Activated CD4-positive, alpha-beta T cell treated with anti-CD3 and anti-CD28 coated beads for 36 hours (primary cell): ENCODE measurements around the gene IFT57. TPM values are rescaled to one million over a fixed set of nuclear protein-coding genes. Genes with fewer than 3 reads are reported as not detected.

Experiments
- ATAC-seq: fragments of 200-7000 bp; cut with Tn5 transposase; one replicate; pipeline ENCODE4 v1.10.0; 2021; ENCODE audit warnings: mild to moderate bottlenecking, moderate library complexity
- CTCF ChIA-PET: fragments of 350-600 bp; sonication (Branson Sonifier 250); formaldehyde crosslinking; loops from one replicate; lab custom pipeline; 2021; ENCODE audit warnings: antibody characterized with exemption; lab: Charles Lee
- POLR2A ChIA-PET: fragments of 350-600 bp; sonication (Branson Sonifier 250); formaldehyde crosslinking; loops from one replicate; lab custom pipeline; 2021; ENCODE audit warnings: antibody characterized with exemption, inconsistent platforms; lab: Charles Lee
- DNase-seq: peaks from one replicate; pipeline ENCODE4 v3.0.0-alpha.2; 2020
- H3K27ac Mint-ChIP-seq: one replicate; pipeline ENCODE4 v1.8.0; 2021; ENCODE audit warnings: mixed read lengths
- H3K27me3 Mint-ChIP-seq: one replicate; pipeline ENCODE4 v1.8.0; 2021; ENCODE audit warnings: mixed read lengths
- H3K36me3 Mint-ChIP-seq: one replicate; pipeline ENCODE4 v1.8.0; 2021; ENCODE audit warnings: low read depth, mixed read lengths
- H3K4me1 Mint-ChIP-seq: one replicate; pipeline ENCODE4 v1.8.0; 2021; ENCODE audit warnings: mixed read lengths
- H3K4me3 Mint-ChIP-seq: one replicate; pipeline ENCODE4 v1.8.0; 2021; ENCODE audit warnings: mild to moderate bottlenecking, moderate library complexity, mixed read lengths
- H3K9me3 Mint-ChIP-seq: one replicate; pipeline ENCODE4 v1.8.0; 2021; ENCODE audit warnings: low read depth, mixed read lengths
- intact Hi-C, 2 experiments: fragments of 100-400 bp; cut with DNase I in 1 of 2; cut with micrococcal nuclease in 1 of 2; formaldehyde crosslinking; loops; one replicate each; pipeline versions ENCODE4 v1.14.2 to v1.15.1; 2022 to 2024; cut with DNase I, micrococcal nuclease
- total RNA-seq, 2 experiments: library from RNA; stranded (reverse); gene quantifications; one replicate each; pipeline ENCODE4 v1.2.3, GENCODE V29; 2021

IFT57 gene
- total RNA-seq, 2 experiments from 2014 or later: 27.9 to 29.6 TPM

DNA sequence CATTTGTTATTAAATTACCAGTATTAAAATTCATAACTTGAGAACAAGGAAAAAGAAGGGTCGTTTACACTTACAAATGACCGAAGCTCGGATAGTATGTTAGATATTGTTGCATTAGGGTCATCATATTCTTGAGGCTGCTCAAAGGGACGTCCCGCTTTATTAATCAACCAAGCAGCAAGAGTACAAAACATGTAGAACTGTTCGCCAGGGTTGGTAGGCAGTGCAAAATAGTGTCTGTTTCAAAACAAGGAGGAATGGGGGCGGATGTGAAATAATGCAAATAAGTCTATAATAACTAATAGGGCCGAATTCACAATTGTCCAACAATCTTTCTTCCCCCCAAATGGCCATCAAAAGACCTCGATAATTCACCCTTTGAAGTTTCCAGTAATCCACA is 2.9 kb downstream of the IFT57 start:
- no peaks in the 10 kb centered on the region for H3K27me3 Mint-ChIP-seq
- intact Hi-C loops: no loop called here
- POLR2A ChIA-PET: no interaction called here
- H3K4me3 Mint-ChIP-seq: no peak overlapping the region
- H3K36me3 Mint-ChIP-seq: peaks cover 16% of the 10 kb centered on the region
- CTCF ChIA-PET: no interaction called here
- H3K9me3 Mint-ChIP-seq: no peaks in the 10 kb centered on the region
- DNase-seq (no peak), ATAC-seq (no peak)
- H3K27ac Mint-ChIP-seq: no peak overlapping the region
- H3K4me1 Mint-ChIP-seq: peaks cover 54% of the 10 kb centered on the region

DNA sequence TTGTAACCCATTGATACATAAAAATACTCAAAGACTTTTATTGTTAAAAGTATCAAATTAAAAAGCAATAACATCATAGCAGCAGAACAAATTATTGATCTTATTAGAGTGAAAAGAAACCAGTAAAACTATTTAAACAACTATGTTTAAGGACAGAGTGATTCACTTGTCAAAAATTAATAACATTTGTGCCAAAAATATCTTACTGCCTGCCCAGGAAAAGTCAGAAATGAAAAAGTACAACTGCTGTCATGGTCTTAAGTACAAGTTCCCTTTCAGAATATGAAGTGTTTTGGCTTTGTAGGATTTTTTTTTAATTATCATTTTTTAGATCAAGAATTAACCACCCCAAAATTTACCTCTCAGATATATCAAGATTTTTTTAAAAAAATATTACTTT is 3.4 kb downstream of the IFT57 start:
- Mint-ChIP-seq H3K4me3 (no peak overlapping the region), H3K27me3 (no peaks in the 10 kb centered on the region), H3K27ac (no peak overlapping the region), H3K9me3 (no peaks in the 10 kb centered on the region), H3K36me3 (peaks cover 18% of the 10 kb centered on the region), H3K4me1 (peaks cover 49% of the 10 kb centered on the region)
- intact Hi-C loops: no loop called here
- ChIA-PET POLR2A (no interaction called here), CTCF (no interaction called here)
- DNase-seq (no peak), ATAC-seq (no peak)

DNA sequence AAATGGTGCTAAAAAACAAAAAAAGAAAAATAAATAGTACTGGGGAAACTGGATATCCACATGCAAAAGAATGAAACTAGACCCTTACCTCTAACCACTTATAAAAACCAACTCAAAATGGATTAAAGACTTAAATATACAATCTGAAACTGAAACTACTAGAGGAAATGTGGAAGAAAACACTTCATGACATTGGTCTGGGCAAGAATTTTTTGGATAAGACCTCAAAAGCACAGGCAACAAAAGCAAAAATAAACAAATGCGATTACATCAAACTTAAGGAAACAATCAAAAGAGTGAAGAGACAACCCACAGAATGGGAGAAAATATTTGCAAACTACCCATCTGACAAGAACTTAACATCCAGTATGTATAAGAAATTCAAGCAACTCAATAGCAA is 6.4 kb downstream of the IFT57 start:
- CTCF ChIA-PET: no interaction called here
- intact Hi-C loops: no loop called here
- Mint-ChIP-seq H3K4me3 (no peak overlapping the region), H3K4me1 (peaks cover 34% of the 10 kb centered on the region), H3K27ac (no peak overlapping the region), H3K27me3 (no peaks in the 10 kb centered on the region), H3K9me3 (no peaks in the 10 kb centered on the region), H3K36me3 (peaks cover 29% of the 10 kb centered on the region)
- POLR2A ChIA-PET: no interaction called here
- ATAC-seq: no peak
- no peak for DNase-seq

DNA sequence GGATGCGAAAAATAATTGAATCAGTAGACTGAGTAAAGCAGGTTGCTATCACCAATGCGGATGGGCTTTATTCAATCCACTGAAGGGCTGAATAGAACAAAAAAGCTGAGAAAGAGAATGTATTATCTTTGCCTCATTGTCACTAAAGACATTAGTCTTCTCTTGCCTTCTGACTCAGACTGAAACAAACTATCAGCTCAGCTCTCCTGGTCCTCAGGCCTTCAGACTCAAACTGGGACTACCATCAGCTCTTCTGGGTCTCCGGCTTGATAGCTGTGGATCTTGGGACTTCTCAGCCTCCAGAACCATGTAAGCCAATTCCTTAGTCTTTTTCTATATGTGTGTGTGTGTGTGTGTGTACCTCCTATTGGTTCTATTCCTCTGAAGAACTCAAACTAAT is 12.6 kb downstream of the IFT57 start:
- ATAC-seq (peak; percentile 6), DNase-seq (no peak)
- Mint-ChIP-seq H3K27ac (no peak overlapping the region), H3K9me3 (no peaks in the 10 kb centered on the region), H3K27me3 (no peaks in the 10 kb centered on the region), H3K36me3 (peaks cover 33% of the 10 kb centered on the region), H3K4me1 (peaks cover 13% of the 10 kb centered on the region), H3K4me3 (no peak overlapping the region)
- intact Hi-C loops: no loop called here
- ChIA-PET POLR2A (no interaction called here), CTCF (no interaction called here)

DNA sequence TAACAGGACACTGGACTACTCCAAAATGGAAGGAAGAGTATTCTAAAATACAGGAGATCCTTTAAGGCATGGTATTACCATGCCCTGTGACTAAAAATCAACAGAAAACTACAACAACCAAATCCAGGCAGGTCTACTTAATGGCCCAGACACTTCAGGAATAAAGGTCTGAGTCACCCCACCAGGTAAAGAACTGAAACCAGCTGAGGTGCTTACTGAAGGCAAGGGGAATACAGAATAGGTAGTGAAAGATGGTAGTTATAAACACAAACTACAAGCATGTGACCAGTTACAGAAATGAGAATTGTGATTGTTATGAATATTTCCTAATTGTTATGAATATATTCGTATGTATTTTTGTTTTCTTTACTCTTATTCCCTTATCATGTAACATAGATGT is 13.4 kb downstream of the IFT57 start:
- Mint-ChIP-seq H3K4me3 (no peak overlapping the region), H3K9me3 (no peaks in the 10 kb centered on the region), H3K4me1 (peaks cover 13% of the 10 kb centered on the region), H3K36me3 (peaks cover 33% of the 10 kb centered on the region), H3K27ac (no peak overlapping the region), H3K27me3 (no peaks in the 10 kb centered on the region)
- ATAC-seq (peak; percentile 73), DNase-seq (no peak)
- CTCF ChIA-PET: no interaction called here
- intact Hi-C loops: no loop called here
- POLR2A ChIA-PET: no interaction called here

DNA sequence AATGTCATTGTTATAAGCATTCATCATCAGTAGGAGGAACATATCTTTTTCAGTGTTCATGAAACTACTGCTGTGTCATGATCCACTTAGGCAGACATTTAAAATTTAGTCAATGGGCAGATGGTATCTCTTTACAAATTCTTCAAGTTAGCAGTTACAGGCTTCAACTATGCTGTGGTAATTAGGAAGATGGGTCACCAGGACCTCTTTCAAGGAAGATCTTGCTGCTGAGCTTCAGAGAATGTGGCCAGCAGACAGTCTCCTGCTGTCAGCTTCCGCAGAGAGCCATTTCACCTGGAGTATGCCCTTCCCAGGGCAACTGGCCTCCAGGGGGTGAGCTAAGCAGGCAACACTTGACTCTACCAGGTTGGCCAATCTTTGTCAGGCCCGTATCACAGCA is 19.4 kb downstream of the IFT57 start:
- intact Hi-C loops: loop anchor here in 1 of 2 experiments (5.0 kb wide), 1 partner anchor 71 kb away; no protein-coding TSS in a partner anchor
- H3K4me3 Mint-ChIP-seq: no peak overlapping the region
- no peak overlapping the region for H3K27ac Mint-ChIP-seq
- H3K27me3 Mint-ChIP-seq: no peaks in the 10 kb centered on the region
- POLR2A ChIA-PET: no interaction called here
- H3K36me3 Mint-ChIP-seq: peaks cover 14% of the 10 kb centered on the region
- no peak for ATAC-seq
- no peaks in the 10 kb centered on the region for H3K9me3 Mint-ChIP-seq
- CTCF ChIA-PET: no interaction called here
- peak; percentile 7 for DNase-seq
- peaks cover 32% of the 10 kb centered on the region for H3K4me1 Mint-ChIP-seq

DNA sequence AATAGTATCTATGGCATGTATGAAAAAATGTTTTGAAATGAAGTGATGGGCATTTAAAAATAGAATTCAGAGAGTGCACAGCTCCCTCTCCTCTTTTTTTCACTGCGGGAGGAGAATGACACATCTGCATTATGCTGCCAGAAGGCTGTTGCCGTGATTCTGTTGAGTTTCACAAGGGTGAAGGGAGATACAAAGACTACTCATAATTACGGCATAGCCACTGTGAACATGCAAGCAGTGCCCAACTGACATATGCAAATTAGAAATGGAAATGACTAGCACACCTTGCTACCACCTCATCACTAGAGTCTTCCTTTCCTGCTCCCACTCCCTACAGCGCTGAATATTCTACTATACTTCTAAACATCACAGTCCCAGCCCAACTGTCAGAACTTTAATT is 20.1 kb downstream of the IFT57 start:
- DNase-seq (peak; percentile 7), ATAC-seq (peak; percentile 86)
- ChIA-PET POLR2A (interaction anchor here (0.7 kb wide), 1 partner anchor 84 kb away, joined by 3 read pairs; no protein-coding TSS in a partner anchor), CTCF (interaction anchor here (0.7 to 1.9 kb wide), 3 partner anchors 22 to 183 kb away, joined by 3 to 7 read pairs (median 3); no protein-coding TSS in a partner anchor)
- no peak overlapping the region for H3K4me3 Mint-ChIP-seq
- intact Hi-C loops: loop anchor here in 1 of 2 experiments (5.0 kb wide), 1 partner anchor 70 kb away; no protein-coding TSS in a partner anchor
- peaks cover 14% of the 10 kb centered on the region for H3K36me3 Mint-ChIP-seq
- no peaks in the 10 kb centered on the region for H3K9me3 Mint-ChIP-seq
- no peaks in the 10 kb centered on the region for H3K27me3 Mint-ChIP-seq
- H3K27ac Mint-ChIP-seq: peak overlapping the region; percentile 44
- peaks cover 32% of the 10 kb centered on the region for H3K4me1 Mint-ChIP-seq

DNA sequence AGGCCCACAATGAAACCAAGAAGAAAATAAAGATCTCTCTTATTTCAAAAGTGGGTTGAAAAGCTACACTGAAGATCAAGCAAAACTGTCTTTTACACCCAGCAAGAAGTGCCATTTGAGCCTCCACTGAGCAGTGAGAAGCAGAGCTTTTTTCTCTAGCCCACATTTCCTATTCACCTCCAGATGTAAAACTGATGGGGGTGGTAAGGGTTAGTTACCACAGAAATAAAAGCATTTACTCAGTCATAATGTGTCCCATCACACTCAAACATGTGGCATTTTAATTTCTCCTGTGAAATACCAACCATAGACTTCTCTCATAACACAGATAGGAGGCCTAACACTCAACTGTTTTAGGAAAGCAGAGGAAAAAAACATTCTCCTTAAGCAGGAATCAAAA is 21.0 kb downstream of the IFT57 start:
- POLR2A ChIA-PET: interaction anchor here (0.7 kb wide), 1 partner anchor 83 kb away, joined by 3 read pairs; no protein-coding TSS in a partner anchor

DNA sequence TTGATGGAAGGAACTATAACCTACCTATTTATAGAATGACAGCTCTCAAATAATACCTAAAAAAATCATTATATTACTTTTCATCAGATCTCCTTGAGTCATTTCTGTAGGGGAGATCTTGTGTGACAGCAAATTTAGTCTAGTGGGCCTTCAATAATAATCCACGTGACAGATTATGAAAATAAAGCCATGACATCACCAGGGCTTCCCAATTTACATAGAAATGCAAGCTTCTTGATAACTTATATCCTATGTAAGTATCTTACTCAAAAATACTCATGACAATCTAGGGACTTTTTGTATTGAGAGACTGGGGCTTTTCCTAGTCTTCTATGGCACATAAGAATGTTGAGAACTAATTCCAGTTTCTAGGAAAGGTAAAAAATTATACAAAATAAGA is 21.6 kb downstream of the IFT57 start:
- ChIA-PET CTCF (interaction anchor here (1.9 kb wide), 1 partner anchor 24 kb away, joined by 7 read pairs; no protein-coding TSS in a partner anchor), POLR2A (no interaction called here)
- intact Hi-C loops: loop anchor here in 1 of 2 experiments (5.0 kb wide), 1 partner anchor 68 kb away; no protein-coding TSS in a partner anchor
- no peak overlapping the region for H3K4me3 Mint-ChIP-seq
- no peak overlapping the region for H3K27ac Mint-ChIP-seq
- H3K9me3 Mint-ChIP-seq: peaks cover under 1% of the 10 kb centered on the region
- DNase-seq: no peak
- peaks cover 32% of the 10 kb centered on the region for H3K4me1 Mint-ChIP-seq
- no peak for ATAC-seq
- peaks cover 13% of the 10 kb centered on the region for H3K36me3 Mint-ChIP-seq
- H3K27me3 Mint-ChIP-seq: no peaks in the 10 kb centered on the region

More for the DNA sequence above, 21.0 kb downstream of the IFT57 start:
- Mint-ChIP-seq H3K4me1 (peaks cover 32% of the 10 kb centered on the region), H3K4me3 (no peak overlapping the region), H3K27ac (peak overlapping the region; percentile 32), H3K36me3 (peaks cover 12% of the 10 kb centered on the region), H3K9me3 (no peaks in the 10 kb centered on the region), H3K27me3 (no peaks in the 10 kb centered on the region)
- CTCF ChIA-PET: interaction anchor here (1.1 to 1.9 kb wide), 2 partner anchors 23 to 48 kb away, joined by 3 to 7 read pairs; no protein-coding TSS in a partner anchor
- peak; percentile 52 for ATAC-seq
- DNase-seq: no peak
- intact Hi-C loops: loop anchor here in 1 of 2 experiments (5.0 kb wide), 1 partner anchor 69 kb away; no protein-coding TSS in a partner anchor

DNA sequence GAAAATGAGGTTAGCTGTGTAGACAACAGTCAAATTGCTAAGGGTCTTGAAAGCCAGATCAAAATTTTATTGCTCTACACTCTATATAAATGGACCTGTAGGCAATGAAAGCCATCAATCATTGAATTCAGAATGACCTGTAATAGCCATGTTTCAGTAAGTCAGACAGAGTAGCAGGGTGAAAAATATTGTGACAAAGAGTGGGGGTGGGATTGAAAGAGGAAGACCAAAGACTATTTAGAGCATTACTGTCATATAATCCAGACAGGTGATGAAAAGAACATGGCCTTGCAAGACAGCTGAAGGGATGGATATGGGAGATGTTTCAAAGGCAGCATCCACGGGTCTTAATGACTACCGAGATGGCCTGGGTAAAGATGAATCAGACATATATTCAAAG is 22.2 kb downstream of the IFT57 start:
- H3K9me3 Mint-ChIP-seq: peaks cover 4% of the 10 kb centered on the region
- H3K36me3 Mint-ChIP-seq: peaks cover 13% of the 10 kb centered on the region
- H3K4me1 Mint-ChIP-seq: peaks cover 32% of the 10 kb centered on the region
- H3K27ac Mint-ChIP-seq: no peak overlapping the region
- H3K4me3 Mint-ChIP-seq: no peak overlapping the region
- CTCF ChIA-PET: no interaction called here
- POLR2A ChIA-PET: no interaction called here
- intact Hi-C loops: loop anchor here in 1 of 2 experiments (5.0 kb wide), 1 partner anchor 68 kb away; no protein-coding TSS in a partner anchor
- no peak for ATAC-seq
- no peaks in the 10 kb centered on the region for H3K27me3 Mint-ChIP-seq
- no peak for DNase-seq

DNA sequence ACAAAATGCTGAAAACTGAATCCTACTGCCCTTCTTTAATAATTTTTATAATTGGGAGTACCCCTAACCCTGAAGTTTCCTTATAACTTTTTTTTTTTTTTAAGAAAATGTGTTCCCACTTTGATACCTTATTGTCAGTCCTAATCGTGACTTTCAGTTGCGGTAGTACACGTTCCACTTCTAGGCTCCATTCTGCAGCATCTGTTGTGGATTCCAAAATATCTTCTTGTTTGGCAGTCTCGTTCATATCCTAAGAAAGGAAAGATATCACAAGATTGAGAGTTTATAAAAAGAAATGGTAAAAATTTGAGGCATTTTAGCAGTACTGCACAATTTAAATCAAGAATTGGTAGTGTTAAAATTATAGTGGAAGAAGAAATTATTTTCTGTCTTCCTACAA is 30.8 kb downstream of the IFT57 start:
- peaks cover 8% of the 10 kb centered on the region for H3K9me3 Mint-ChIP-seq
- H3K4me3 Mint-ChIP-seq: no peak overlapping the region
- no peak overlapping the region for H3K27ac Mint-ChIP-seq
- DNase-seq (no peak), ATAC-seq (no peak)
- CTCF ChIA-PET: no interaction called here
- no peaks in the 10 kb centered on the region for H3K4me1 Mint-ChIP-seq
- no peaks in the 10 kb centered on the region for H3K27me3 Mint-ChIP-seq
- POLR2A ChIA-PET: no interaction called here
- H3K36me3 Mint-ChIP-seq: peaks cover 37% of the 10 kb centered on the region
- intact Hi-C loops: no loop called here

DNA sequence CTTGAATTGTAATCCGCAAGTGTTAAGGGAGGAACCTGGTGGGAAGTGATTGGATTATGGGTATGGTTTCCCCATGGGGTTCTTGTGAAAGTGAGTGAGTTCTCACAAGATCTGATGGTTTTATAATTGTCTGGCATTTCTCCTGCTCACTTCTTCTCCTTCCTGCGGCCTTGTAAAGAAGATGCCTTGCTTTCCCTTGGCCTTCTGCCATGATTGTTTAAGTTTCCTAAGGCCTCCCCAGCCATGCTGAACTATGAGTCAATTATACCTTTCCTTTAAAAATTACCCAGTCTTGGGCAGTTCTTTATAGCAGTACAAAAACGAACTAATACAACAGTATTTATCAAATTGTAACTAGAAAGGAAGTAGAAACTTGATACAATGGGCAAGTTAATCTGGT is 31.9 kb downstream of the IFT57 start:
- DNase-seq (no peak), ATAC-seq (no peak)
- peaks cover 44% of the 10 kb centered on the region for H3K36me3 Mint-ChIP-seq
- no peaks in the 10 kb centered on the region for H3K27me3 Mint-ChIP-seq
- H3K4me1 Mint-ChIP-seq: no peaks in the 10 kb centered on the region
- no peak overlapping the region for H3K4me3 Mint-ChIP-seq
- CTCF ChIA-PET: interaction anchor here (0.6 kb wide), 1 partner anchor 725 kb away, joined by 3 read pairs; no protein-coding TSS in a partner anchor
- intact Hi-C loops: no loop called here
- H3K27ac Mint-ChIP-seq: no peak overlapping the region
- H3K9me3 Mint-ChIP-seq: peaks cover 5% of the 10 kb centered on the region
- POLR2A ChIA-PET: no interaction called here
